Fibroblast of villous mesenchyme (primary cell): ENCODE measurements around the gene ADRB1. TPM values are rescaled to one million over a fixed set of nuclear protein-coding genes. Genes with fewer than 3 reads are reported as not detected.

Experiments
- DNase-seq: peaks from one replicate; pipeline ENCODE4 v3.0.0-alpha.2; 2010; ENCODE audit warnings: low read depth
- H3K4me3 ChIP-seq: 2 replicates; pipeline ENCODE4 v1.5.1; 2011; ENCODE audit warnings: low read depth, mild to moderate bottlenecking, low read length
- CTCF ChIP-seq: IDR thresholded peaks from 2 replicates; pipeline ENCODE4 v1.5.1; 2012; ENCODE audit warnings: low read depth, mild to moderate bottlenecking, low read length; ENCODE audit not compliant: insufficient read depth
- total RNA-seq: library from RNA; depleted of rRNA; stranded (reverse); fragments of >200 nt; gene quantifications from 2 replicates; pipeline ENCODE4 v1.2.3, GENCODE V29; 2012

ADRB1 gene
- total RNA-seq, 1 donor = not detected

GRCh38 chr10:114003161-114003941 lies 40.3 kb upstream of the ADRB1 start:
- TF ChIP-seq CTCF = no peak
- DNase-seq = peak; percentile 19
- H3K4me3 ChIP-seq = no peak overlapping the region

GRCh38 chr10:114009281-114009996 lies 34.2 kb upstream of the ADRB1 start:
- H3K4me3 ChIP-seq = no peak overlapping the region
- TF ChIP-seq CTCF = no peak
- DNase-seq = peak; percentile 25

GRCh38 chr10:114010316-114010715 lies 33.4 kb upstream of the ADRB1 start:
- H3K4me3 ChIP-seq = no peak overlapping the region
- TF ChIP-seq CTCF = no peak
- DNase-seq = no peak

GRCh38 chr10:114012650-114013049 lies 31.0 kb upstream of the ADRB1 start:
- TF ChIP-seq CTCF = no peak
- no peak overlapping the region for H3K4me3 ChIP-seq
- DNase-seq = no peak

- no peak for DNase-seq
- TF ChIP-seq CTCF = no peak
- H3K4me3 ChIP-seq = no peak overlapping the region
These were observed 28.0 kb upstream of the ADRB1 start for GRCh38 chr10:114015708-114016107.

GRCh38 chr10:114017271-114017670 lies 26.4 kb upstream of the ADRB1 start:
- no peak for DNase-seq
- TF ChIP-seq CTCF = no peak
- no peak overlapping the region for H3K4me3 ChIP-seq
